Hematopoietic multipotent progenitor cell treated with erythropoietin and hydrocortisone succinate and interleukin-3 and kit ligand, for 15 days (in vitro differentiated cells): ENCODE results near the gene STAM2.
"Not testable (repeated sequence)": the region's sequence is repeated elsewhere in the genome, so short reads cannot be mapped to it uniquely, and the experiment has no call there.

ENCODE experiments used
- DNase-seq: peaks from one replicate; pipeline ENCODE4 v3.0.0-alpha.2; 2015; ENCODE audit warnings: low spot score

Gene STAM2

GRCh38 chr2:152106464-152106863 is 69.1 kb downstream of the STAM2 start:
- DNase-seq = no peak

GRCh38 chr2:152103271-152103670 is 72.3 kb downstream of the STAM2 start:
- DNase-seq = no peak

- DNase-seq = no peak
Observed at GRCh38 chr2:152100961-152101360, 74.6 kb downstream of the STAM2 start.

- DNase-seq = no peak
Observed at GRCh38 chr2:152099367-152100050, 76.1 kb downstream of the STAM2 start.

- DNase-seq = no peak
Observed at GRCh38 chr2:152098496-152099366, 76.8 kb downstream of the STAM2 start, which contains the start of gene CACNB4. CACNB4 (minus strand) TSS chr2:152099044.

GRCh38 chr2:152097801-152098495 is 77.6 kb downstream of the STAM2 start:
- DNase-seq = no peak

- DNase-seq = no peak
Observed at GRCh38 chr2:152097290-152097800, 78.2 kb downstream of the STAM2 start.

GRCh38 chr2:152095146-152095545 is 80.4 kb downstream of the STAM2 start:
- no peak for DNase-seq

GRCh38 chr2:152094014-152094413 is 81.5 kb downstream of the STAM2 start:
- DNase-seq = no peak

- no peak for DNase-seq
Observed at GRCh38 chr2:152093464-152093863, 82.1 kb downstream of the STAM2 start.

- DNase-seq = no peak
Observed at GRCh38 chr2:152092095-152092494, 83.5 kb downstream of the STAM2 start.

GRCh38 chr2:152090726-152091125 is 84.8 kb downstream of the STAM2 start:
- not testable (repeated sequence) for DNase-seq

GRCh38 chr2:152089238-152089637 is 86.3 kb downstream of the STAM2 start:
- DNase-seq = no peak

GRCh38 chr2:152088006-152088405 is 87.6 kb downstream of the STAM2 start:
- no peak for DNase-seq

- no peak for DNase-seq
Observed at GRCh38 chr2:152086231-152086630, 89.3 kb downstream of the STAM2 start.

GRCh38 chr2:152084076-152084475 is 91.5 kb downstream of the STAM2 start:
- no peak for DNase-seq

GRCh38 chr2:152083202-152083875 is 92.2 kb downstream of the STAM2 start:
- no peak for DNase-seq

GRCh38 chr2:152078662-152079061 is 96.9 kb downstream of the STAM2 start:
- no peak for DNase-seq

GRCh38 chr2:152078023-152078422 is 97.5 kb downstream of the STAM2 start:
- DNase-seq = no peak

GRCh38 chr2:152075461-152076050 is 100.0 kb downstream of the STAM2 start:
- DNase-seq = no peak

- DNase-seq = no peak
Observed at GRCh38 chr2:152072011-152072410, 103.6 kb downstream of the STAM2 start.
